Lower lobe of right lung (tissue), 2 donors: Measurements from ENCODE around the gene TNFAIP8L3. TPM values are rescaled to one million over a fixed set of nuclear protein-coding genes. Genes with fewer than 3 reads are reported as not detected.
A peak's percentile ranks its signal among the peaks of the same experiment; 100 is the strongest.
"Not testable (repeated sequence)": the region's sequence is repeated elsewhere in the genome, so short reads cannot be mapped to it uniquely, and the experiment has no call there.

ENCODE experiments used
- ATAC-seq, 2 donors: fragments of 200-7000 bp; cut with Tn5 transposase; one replicate each; pipeline ENCODE4 v1.9.1; 2020 to 2022; ENCODE audit warnings: mild to moderate bottlenecking in 2 of 2, moderate library complexity in 2 of 2
- DNase-seq: peaks from one replicate; pipeline ENCODE4 v3.0.0-alpha.2; 2020
- H3K27ac ChIP-seq: fragments of 200-600 bp; one replicate; pipeline ENCODE4 v1.8.0; 2022
- H3K27me3 ChIP-seq: fragments of 200-600 bp; one replicate; pipeline ENCODE4 v1.8.0; 2022; ENCODE audit warnings: low read depth
- H3K36me3 ChIP-seq: fragments of 200-600 bp; one replicate; pipeline ENCODE4 v1.8.0; 2022; ENCODE audit warnings: mild to moderate bottlenecking
- H3K4me1 ChIP-seq: fragments of 200-600 bp; one replicate; pipeline ENCODE4 v1.8.0; 2022
- H3K4me3 ChIP-seq: fragments of 200-600 bp; one replicate; pipeline ENCODE4 v1.8.0; 2022; ENCODE audit warnings: mild to moderate bottlenecking
- H3K9me3 ChIP-seq: fragments of 200-600 bp; one replicate; pipeline ENCODE4 v1.8.0; 2022
- CTCF ChIP-seq: fragments of 200-600 bp; IDR thresholded peaks from one replicate; pipeline ENCODE4 v1.8.0; 2022; ENCODE audit warnings: antibody characterized with exemption, mild to moderate bottlenecking
- intact Hi-C: fragments of 100-400 bp; cut with DNase I; formaldehyde crosslinking; loops from one replicate; pipeline ENCODE4 v1.11.0; 2022
- total RNA-seq: library from RNA; stranded (reverse); fragmentation: NEBNext Ultra II Directional; extraction: Animal tissue kit (Norgen Biotek cat#: 25700); gene quantifications from one replicate; pipeline ENCODE4 v1.2.1, GENCODE V29; 2021
- donor health status: DM: no; HTN: yes; CAD: no; lungs with severe emphysema.

TNFAIP8L3 gene
- total RNA-seq, 1 donor from 2014 or later: 10.4 TPM

- no peak for TF ChIP-seq CTCF
- Histone ChIP-seq H3K4me3 (no peak overlapping the region), H3K9me3 (no peaks in the 10 kb centered on the region), H3K27ac (no peak overlapping the region), H3K27me3 (no peaks in the 10 kb centered on the region), H3K4me1 (peaks cover 19% of the 10 kb centered on the region), H3K36me3 (no peaks in the 10 kb centered on the region)
- intact Hi-C loops: no loop called here
- DNase-seq (no peak), ATAC-seq (no peak)
Measured at GRCh38 chr15:51046016-51046415, 48.7 kb downstream of the TNFAIP8L3 start.

DNA sequence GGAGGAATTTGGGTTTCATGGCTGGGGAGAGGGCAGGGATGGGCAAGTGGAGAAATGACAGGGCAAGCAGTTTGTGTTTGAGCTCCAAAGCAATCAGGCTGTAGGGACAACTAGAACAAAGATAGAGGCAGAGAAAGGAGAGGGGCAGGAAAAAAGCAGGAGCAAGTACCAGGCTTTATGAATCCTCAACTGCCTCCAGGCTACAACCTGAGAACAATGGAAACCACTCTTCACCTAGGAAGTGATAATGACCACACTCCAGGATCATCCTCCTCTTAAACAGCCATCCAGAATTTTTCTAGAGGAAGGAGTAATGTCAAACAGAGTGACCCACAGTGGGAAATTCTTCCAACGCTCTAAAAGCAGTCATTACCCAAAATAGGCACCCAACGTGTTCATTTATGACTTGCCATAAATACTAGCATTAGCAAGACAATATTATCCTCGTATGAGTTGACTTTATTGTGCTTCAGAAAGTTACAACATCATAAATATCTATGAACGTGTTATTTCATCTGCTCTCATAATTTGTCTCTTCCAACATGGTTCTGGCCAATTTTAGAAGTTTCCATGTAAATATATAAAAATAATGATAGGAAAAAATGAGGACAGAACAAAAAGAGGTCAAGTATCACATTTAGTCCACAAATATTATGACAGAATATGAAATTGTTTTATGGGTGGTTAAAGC, 50.5 kb downstream of the TNFAIP8L3 start:
- no peaks in the 10 kb centered on the region for H3K36me3 ChIP-seq
- intact Hi-C loops: no loop called here
- no peak for DNase-seq
- no peaks in the 10 kb centered on the region for H3K9me3 ChIP-seq
- no peak overlapping the region for H3K4me3 ChIP-seq
- H3K27me3 ChIP-seq: no peaks in the 10 kb centered on the region
- TF ChIP-seq CTCF: no peak
- H3K27ac ChIP-seq: no peak overlapping the region
- H3K4me1 ChIP-seq: peaks cover 19% of the 10 kb centered on the region
- ATAC-seq: no peak

- Histone ChIP-seq H3K27ac (no peak overlapping the region), H3K4me1 (no peaks in the 10 kb centered on the region), H3K9me3 (no peaks in the 10 kb centered on the region), H3K36me3 (no peaks in the 10 kb centered on the region), H3K27me3 (no peaks in the 10 kb centered on the region), H3K4me3 (no peak overlapping the region)
- intact Hi-C loops: no loop called here
- TF ChIP-seq CTCF: no peak
- DNase-seq (no peak), ATAC-seq (no peak)
Measured at GRCh38 chr15:51038974-51039319, 55.8 kb downstream of the TNFAIP8L3 start.

DNA sequence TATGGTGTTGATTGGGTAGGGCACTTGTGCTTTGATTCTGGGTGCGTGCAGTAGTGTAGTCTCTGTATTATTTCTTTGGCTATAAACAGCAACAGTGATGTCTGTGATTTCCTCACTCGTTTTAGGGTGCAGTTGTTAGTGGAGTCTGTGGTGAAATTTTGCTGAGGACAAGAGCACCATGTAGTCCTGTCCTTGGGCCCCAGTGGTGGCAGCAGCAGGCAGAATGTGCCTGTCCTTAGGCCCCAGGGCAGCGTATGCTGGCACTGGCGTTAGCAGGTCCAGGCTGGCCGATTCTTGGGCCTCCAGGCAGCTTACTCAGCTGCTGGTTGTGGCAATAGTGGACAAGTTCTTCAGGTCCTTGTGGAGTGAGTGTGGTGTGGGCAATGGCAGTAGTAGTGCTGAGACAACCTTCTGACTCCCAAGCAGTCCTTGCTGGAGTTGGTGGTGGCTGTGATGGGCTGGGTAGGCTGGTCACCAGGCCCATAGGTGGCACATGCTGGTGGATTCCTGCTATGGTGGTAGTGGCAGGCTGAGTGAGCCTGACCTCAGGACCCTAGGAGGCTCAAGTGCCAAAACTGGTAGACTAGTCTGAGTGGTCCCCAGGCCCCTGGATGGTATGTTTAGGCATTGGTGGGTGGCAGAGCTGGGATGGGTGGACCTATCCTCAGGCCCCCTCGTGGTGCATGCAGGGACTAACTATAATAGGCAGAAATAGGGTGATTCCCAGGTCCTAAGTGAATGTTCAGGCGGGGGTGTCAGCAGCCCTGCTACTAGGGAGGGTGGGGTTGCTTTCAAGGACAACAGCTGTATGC, 56.3 kb downstream of the TNFAIP8L3 start:
- no peaks in the 10 kb centered on the region for H3K9me3 ChIP-seq
- DNase-seq (no peak), ATAC-seq (no peak)
- H3K4me3 ChIP-seq: no peak overlapping the region
- H3K27me3 ChIP-seq: no peaks in the 10 kb centered on the region
- no peaks in the 10 kb centered on the region for H3K36me3 ChIP-seq
- intact Hi-C loops: no loop called here
- no peak for TF ChIP-seq CTCF
- H3K4me1 ChIP-seq: no peaks in the 10 kb centered on the region
- no peak overlapping the region for H3K27ac ChIP-seq

GRCh38 chr15:51037474-51037873, 57.2 kb downstream of the TNFAIP8L3 start:
- H3K27me3 ChIP-seq, H3K27ac ChIP-seq, H3K36me3 ChIP-seq, H3K9me3 ChIP-seq, intact Hi-C loops, DNase-seq, H3K4me3 ChIP-seq, ATAC-seq, H3K4me1 ChIP-seq: not testable (repeated sequence)

DNA sequence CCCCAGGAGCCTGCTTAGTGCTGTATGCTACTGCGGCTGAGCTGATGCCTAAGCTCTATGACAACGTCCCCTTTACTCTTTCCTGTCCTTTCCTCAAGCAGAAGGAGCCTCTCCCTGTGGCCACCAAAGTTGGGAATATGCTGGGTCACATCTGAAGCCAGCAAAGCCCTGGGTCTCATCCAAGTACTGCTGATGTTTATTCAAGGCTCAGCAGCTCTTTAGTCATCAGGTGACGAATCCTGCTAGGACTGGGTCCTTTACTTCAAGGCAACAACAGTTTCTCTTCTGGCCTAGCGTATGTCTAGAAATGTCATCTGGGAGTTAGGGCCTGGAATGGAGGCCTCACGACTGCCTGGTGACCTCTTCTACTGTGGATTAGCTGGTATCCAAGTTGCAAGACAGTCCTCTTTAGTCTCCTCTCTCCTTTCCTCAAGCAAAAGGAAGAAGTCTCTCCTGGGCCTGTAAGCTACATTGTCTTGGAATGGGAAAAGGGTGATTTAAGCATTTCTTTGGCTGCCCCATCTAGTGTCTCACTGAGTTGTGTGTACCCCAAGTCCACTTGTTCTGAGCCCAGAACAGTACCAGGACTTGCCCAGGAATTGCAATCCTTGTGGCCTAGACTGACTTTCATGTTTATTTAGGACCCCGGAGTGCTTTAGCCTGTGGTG, 63.9 kb downstream of the TNFAIP8L3 start:
- DNase-seq (no peak), ATAC-seq (peak in 1 of 2 donors; percentile 58)
- H3K27ac ChIP-seq: no peak overlapping the region
- no peak for TF ChIP-seq CTCF
- H3K9me3 ChIP-seq: no peaks in the 10 kb centered on the region
- no peaks in the 10 kb centered on the region for H3K27me3 ChIP-seq
- intact Hi-C loops: no loop called here
- no peaks in the 10 kb centered on the region for H3K4me1 ChIP-seq
- H3K36me3 ChIP-seq: no peaks in the 10 kb centered on the region
- no peak overlapping the region for H3K4me3 ChIP-seq
